HG03097 (cell line): Measurements from ENCODE around the gene ABHD15.
A peak's percentile ranks its signal among the peaks of the same experiment; 100 is the strongest.
"Not testable (repeated sequence)": the region's sequence is repeated elsewhere in the genome, so short reads cannot be mapped to it uniquely, and the experiment has no call there.

Source experiments
- ATAC-seq: cut with Tn5 transposase; IDR thresholded peaks from one replicate; pipeline ENCODE4 v1.9.1; 2021; ENCODE audit not compliant: unreplicated experiment, low FRiP score

The ABHD15 gene

DNA sequence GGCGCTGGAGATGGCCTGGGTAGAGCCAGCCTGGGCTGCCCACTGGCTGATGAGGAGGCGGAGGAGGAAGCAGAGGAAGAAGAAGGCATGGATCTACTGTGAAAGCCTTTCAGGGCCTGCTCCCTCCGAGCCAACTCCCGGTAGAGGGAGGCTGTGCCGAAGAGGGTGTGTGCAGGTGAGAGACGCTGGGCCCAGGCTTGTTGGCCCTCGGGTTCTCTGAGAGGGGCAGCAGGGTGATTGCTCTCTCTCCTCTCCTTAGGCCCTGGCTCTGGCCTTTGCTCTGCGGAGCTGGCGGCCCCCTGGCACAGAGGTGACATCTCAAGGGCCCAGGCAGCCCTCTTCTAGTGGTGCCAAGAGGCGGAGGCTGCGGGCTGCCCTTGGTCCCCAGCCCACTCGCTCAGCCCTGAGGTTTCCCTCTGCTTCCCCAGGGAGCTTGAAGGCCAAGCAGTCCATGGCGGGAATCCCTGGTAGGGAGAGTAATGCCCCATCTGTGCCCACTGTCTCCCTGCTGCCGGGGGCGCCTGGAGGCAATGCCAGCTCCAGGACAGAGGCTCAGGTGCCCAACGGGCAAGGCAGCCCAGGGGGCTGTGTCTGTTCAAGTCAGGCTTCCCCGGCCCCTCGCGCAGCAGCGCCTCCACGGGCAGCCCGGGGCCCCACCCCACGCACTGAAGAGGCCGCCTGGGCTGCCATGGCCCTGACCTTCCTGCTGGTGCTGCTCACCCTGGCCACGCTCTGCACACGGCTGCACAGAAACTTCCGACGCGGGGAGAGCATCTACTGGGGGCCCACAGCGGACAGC is 5.2 kb upstream of the ABHD15 start:
- ATAC-seq, result no peak

DNA sequence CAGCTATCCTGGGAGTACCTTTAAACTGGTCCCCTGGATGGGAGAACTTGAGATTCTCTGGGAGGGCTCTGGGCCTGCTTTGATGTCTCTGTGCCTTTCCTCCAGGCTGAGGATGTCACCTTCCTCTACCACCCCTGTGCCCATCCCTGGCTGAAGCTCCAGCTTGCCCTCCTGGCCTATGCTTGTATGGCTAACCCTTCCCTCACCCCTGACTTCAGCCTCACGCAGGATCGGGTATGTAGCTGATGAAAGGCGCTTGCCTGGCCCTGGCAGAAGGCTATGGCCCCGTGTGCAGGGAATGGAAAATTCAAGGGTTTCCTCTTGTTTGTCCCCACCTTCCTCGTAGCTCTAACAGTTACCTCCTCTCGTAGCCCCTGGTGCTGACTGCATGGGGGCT is 4.6 kb upstream of the ABHD15 start:
- no peak for ATAC-seq

DNA sequence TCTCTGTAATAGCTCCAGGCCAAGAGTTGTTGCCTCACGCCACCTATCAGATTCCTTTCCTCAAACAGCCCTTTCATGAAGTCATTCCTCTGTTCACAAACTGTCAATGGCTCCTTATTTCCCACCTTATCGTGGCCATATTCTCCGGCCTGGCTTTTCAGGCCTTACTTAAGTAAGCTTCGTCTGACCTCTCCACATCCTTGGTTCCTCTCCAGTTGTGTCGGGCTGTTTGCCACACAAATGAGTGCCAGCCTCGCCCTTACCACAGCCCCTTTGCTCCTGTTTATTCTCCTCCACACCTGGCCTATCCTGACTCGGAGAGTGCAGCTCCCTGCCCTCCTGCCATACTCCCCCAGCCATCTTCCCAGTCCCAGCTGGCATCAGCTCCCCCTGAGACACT is 3.7 kb upstream of the ABHD15 start:
- ATAC-seq, result no peak

DNA sequence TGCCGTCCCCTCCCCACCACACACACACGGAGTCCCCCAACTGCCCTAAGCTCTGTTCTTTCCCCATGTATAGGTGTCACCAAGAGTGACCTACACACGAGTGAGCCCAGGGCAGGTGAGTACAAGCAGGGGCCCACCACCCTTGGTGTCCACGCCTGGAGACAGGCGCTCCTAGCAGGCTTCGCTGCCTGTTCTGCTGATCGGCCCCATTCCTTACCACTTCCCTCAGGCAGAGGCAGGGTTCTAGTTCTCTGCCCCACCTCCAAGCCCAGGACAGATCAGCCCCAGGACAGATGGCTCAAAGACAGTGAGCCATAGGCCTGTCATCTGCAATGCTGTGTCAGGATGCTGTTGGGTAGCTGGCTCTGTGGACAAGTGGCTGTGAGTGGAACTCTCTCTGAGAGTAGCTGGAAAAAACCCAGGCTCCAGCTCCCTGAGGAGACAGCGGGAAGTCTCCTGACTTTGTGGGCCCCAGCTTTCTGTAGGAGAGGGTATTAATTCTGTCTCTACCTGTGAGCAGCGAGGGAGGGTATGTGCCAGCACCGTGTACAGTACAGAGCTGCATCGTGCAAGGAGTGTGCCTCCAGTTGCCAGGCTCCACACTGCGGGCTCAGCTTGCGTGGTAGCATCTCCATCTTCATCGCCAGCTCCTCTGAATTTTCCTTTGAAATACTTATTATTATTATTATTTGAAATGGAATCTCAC is 2.6 kb upstream of the ABHD15 start:
- no peak for ATAC-seq

DNA sequence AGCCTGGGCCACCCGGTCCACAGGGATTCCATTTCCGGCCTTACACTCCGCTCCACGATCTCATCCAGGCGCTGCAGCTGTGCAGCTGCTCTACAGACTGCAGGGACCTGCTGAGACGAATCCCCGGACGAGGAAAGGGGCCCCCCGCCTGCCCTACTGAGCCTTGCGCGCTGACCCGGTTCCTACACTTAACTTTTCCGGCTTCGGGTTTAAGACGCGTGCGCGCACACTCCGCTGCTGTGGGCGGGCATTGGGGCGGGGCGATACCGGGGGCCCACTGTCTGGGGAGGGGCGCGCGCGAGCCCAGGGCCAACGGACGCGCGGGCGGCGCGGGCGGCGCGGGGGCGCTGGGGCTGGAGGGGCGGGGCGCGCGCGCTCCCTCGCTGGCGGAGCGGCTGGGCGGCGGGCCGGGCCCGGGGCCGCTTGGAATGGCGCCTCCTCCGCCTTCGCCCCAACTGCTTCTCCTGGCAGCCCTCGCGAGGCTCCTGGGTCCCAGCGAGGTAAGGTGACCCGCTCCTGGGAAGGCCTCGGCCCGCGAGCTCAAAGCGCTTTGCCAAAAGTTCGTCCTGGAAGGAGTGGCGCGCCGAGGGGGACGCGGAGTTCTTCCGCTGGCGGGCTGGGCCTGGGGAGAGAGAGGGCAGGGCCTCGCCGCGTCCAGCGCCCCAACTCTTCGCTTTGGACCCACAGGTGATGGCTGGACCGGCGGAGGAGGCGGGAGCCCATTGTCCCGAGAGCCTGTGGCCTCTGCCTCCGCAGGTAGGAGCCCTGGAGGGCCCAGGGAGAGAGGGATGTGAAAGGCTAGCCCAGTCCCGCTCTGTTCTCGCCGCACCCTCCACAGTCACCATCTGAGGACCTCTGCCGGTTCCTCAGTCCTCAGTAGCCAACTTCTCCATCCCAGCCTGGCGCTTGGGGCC is 1.8 kb upstream of the ABHD15 start, which contains the start of gene TP53I13:
Gene TP53I13, plus strand, starts transcription at position 371 of the 914 bp plus-strand sequence. Its CDS starts 58 bp downstream, at position 429.
- ATAC-seq, result peak; percentile 35

DNA sequence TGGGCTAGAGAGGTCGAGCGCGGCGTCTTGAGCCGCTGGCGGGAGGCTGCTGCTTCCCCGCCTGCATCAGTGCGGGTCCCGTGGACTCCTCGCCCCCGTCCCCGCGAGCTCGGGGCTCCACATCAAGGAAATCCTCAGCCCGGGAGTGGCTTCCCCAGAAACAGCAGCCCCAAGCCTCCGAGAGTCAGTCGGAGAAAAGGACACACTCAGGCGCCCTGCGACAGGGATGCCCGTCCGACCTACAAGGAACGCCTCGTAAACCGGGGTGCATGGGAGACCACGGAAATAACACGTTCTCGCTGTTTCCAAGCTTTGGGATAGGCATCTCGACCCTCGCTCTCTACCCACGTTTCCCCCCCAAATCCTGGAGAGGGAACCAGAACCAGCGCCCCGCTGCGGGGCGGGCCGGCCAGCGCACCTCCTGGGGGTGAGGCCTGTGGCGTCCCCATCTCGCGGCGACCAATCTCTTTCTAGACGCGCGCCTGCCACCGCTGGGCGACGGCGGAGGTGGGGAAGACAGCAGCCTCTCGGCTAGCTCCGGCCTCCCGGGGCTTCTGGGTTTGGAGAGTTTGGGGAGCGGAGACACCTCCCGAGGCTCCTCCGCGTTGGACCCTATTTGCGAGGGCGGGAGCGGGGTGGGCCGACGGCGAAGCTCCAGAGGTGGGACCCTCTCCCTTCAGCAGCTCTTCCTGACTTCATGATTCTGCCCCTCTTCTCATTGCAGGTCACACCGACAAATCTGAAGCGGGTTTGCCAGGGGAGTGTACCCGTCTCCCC is 905 bp upstream of the ABHD15 start:
- ATAC-seq, result peak; percentile 34

DNA sequence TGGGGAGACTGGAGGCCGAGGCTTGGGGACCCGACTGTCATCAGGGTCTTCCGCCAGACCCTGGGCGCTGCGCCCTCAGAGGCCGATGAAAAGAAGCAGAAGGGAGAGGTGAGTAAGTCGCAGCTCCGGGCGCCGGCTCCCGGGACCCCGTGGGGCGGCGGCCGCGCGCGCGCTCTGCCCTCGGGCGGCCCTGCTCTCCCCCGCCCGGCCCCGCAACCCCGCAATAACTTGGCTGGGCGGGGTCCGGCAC is 392 bp upstream of the ABHD15 start:
- ATAC-seq, result peak; percentile 14

DNA sequence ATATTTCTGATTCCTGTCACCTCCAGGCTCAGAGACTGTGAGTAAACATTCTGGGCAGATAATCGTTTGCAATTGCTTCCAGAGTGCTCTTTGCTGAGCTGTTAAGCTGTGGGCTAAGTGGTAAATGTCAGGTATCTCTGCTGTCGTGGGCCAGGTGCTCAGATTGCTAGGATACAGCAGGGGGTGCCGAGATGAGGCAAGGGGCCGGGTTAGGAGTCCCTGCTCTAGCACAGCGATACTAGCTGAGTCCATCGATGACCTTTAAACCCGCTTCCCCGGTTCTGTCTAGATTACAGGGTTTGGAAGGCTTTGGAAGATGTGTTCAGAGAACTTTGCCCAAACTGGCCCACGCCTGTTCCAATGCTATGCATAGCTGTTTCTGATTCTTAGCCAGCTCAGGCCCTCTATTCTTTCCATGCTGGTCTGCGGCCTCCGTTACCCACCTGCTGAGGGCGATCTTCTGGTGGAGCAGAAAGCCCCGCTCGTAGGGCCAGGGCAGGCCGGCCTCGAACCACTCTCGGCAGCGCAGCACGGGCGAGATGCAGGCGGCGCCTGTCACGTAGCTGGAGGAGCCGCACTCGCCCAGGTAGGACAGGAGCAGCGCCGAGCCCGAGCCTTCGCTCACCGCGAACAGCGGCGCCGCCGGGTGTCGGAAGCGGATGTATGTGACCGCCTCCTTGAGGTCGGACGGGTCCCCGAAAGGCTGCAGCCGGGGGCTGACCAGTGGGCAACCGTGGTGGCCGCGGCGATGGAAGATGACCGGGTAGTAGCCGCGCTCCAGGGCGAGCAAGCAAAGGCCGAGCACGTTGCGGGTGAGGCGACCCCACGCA is 979 bp downstream of the ABHD15 start:
- ATAC-seq, result no peak

DNA sequence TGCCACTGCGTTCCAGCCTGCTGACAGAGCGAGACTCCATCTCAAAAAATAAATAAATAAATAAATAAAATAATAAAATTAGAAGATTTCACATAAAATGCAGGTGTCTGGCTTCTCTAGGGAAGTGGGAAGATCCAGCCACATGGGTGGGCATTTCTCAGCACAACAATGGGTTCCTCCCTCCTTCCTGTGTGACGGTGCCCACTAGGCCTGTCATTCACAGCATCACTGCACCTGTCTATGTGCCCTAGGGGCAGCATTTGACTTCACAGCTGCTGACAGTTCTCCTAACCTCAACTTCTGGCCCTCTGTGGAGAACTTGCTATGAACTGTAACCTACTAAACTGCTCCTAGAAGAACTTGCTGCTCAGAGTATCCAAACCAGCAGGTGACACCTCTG is 3.0 kb downstream of the ABHD15 start:
- no peak for ATAC-seq

DNA sequence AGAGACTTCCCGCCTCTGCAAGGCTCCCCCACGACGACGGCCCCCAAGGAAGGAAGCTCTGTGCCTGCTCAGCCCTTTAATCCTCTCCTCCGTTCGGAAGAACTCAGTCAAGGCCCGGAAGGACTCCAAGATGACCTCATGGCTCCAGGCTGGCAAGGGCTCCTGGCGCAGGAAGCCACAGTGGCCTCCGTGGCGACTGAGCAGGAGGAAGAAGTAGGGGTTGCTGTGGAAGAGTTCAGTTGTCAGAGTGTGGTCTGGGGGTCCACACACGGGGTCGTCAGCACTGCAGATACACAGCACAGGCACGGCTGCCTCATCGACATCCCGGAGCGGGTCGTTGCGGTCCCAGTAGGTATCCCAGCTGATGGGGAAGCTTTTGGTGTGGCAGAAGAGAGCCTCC is 4.2 kb downstream of the ABHD15 start:
- ATAC-seq, result no peak

DNA sequence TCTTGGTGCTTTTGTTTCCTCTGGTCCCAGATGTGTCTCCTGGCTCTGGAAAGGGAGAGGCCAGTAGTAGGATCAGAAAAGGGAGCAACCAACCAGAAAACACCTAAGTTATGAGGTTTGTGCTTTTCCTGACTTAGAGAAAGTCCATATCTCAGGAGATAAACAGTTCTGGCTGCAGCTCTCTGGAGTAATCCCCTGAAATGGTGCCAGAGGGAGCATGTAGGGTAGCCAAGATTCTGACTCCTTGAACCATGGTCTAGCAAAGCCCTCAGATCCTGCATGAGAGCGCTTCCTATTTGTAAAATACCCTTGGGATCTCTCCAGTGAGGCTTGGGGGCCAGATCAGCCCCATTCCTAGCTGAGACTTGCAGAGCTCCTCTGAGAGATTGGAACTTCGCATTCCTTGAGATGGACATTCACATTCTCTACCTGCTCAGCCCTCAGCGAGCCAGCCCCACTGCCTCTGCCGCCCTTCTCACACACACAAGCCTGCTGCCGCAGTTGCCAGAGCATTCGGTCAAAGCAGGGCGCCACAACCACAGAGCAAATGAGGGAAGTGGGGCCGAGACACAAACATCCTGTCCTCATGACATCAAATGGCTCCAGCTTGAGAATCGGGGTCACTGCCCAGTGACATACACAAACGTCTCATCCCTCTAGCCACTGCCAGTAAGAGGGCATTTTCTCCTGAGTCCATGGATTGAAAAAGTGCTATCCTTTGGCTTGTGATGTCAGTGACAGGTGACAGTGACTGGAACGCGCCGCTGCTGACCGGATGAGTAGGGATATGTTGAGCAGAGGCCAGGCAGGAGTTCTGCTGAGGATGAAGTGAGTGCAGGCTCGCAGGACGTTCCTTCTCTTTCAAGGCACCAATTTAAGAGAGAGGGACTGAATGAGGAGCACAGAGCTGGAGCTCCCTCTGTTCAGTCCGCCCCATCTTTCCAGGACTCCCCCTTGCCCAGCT is 5.0 kb downstream of the ABHD15 start:
- no peak for ATAC-seq

DNA sequence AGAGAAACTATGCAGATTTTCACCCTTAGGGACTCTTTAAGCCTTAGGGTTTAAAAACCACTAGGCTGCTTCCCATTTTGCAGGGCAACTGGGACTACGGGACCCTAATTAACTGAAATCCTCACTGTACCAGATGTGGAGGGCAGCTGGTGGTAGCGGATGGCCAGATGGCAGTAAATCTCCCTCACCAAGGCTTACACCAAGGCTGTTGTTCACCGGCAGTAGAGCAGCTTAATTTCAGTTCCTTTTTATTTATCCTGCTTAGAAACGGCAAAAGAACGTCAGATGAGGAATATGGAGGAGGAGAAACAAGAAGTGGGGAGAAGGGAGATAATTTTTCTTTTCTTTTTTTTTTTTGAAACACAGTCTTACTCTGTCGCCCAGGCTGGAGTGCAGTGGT is 6.5 kb downstream of the ABHD15 start:
- no peak for ATAC-seq

DNA sequence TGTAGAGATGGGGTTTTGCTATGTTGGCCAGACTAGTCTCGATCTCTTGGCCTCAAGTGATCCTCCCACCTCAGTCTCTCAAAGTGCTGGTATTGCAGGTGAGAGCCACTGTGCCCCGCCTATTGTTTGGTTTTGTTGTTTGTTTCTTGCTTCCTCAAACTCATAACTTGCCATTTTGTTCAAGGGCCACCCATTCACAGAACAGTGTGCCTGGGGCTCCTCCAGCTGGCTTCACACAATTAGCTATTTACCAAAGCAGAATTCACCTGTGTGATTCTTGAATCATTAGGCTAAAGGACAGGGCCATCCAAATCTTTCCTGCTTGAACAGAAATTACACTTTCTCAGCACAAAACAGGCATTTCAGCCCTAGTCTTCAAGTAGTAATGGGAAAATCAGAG is 7.2 kb downstream of the ABHD15 start:
- no peak for ATAC-seq

DNA sequence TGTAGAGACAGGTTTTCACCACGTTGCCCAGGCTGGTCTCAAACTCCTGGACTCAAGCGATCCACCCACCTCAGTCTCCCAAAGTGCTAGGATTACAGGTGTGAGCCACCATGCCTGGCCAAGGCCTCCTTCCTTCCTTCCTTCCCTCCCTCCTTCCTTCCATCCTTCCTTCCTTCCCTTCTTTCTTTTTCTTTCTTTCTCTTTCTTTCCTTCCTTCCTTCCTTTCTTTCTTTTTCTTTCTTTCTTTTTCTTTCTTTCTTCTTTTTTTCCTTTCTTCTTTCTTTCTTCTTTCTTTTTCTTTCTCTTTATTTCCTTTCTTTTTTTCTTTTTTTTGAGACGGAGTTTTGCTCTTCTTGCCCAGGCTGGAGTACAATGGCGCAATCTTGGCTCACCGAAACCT is 8.7 kb downstream of the ABHD15 start:
- ATAC-seq, result not testable (repeated sequence)

DNA sequence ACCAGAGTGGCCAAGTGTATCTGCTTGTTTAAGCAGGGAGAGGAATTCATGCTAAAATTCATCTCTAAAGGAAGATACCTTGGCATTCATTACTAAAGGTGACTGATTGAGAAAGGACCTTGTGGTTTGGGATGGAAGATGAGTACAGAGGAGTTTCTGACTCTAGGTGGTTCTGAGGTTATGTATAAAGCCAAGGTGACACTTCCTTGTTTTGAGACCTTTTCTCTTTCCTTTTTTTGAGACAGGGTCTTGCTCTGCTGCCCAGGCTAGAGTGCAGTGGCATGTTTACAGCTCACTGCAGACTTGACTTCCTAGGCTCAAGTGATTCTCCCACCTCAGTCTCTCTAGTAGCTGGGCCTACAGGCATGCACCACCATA is 9.1 kb downstream of the ABHD15 start:
- no peak for ATAC-seq

DNA sequence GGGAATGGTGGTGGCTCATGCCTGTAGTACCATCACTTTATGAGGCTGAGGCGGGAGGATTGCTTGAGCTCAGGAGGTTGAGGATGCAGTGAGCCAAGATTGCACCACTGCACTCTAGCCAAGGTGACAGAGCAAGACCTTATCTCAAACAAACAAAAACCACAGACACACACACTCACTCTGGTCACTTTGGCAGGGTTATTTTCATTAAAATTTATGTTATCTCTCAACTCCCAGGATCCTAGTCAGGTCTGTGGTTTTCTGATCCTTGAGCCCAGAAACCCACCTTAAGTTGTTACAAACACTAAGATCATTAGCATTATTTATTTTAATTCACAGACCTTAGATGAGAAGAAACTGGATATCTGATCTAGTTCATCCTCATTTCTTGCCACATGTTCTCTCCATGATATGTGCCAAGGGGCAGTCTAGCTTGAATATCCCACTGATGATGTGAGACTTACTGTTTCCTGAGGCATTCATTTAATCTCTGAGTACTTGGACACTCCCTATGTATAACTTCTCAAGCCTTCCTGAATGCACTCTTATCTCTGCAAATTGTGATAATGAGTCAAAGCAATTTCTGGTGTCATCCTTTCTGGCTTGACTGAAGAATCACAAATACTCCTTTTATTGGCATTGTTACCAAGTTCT is 9.6 kb downstream of the ABHD15 start:
- no peak for ATAC-seq

DNA sequence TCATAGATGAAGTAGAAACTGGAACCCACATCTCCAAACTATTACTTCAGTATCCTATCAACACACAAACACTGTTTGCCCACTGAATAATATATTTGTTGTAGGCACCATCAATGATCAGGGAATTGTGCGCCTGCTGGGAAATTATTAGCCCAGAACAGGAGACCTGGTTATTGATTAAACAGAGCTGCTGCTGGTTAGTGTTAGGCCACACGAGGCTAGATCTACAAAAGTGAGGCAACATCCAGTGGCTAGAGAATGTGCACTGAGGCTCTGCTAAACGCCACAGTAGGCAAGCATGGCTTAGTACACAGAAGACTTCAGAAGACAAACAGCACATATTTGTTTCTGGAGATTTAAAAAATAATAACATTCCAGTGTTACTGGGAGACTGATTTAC is 11.0 kb downstream of the ABHD15 start:
- ATAC-seq, result no peak
